Measurements from ENCODE around the gene RXRG. TPM values are rescaled to one million over a fixed set of nuclear protein-coding genes. Genes with fewer than 3 reads are reported as not detected.

RXRG gene
- total RNA-seq, 1 experiment from 2014 or later = not detected

GRCh38 chr1:165355139-165355976 is 89.6 kb downstream of the RXRG start:
- BruUV-seq (replicated peaks) = no TSS peak
- Histone ChIP-seq H3K27me3 (ENCODE audit: insufficient read depth, low read length) (peaks cover 14% of the 10 kb centered on the region), H3K4me1 (ENCODE audit: control insufficient read depth in 1 of 2, insufficient read depth in 2 of 2, low read length in 2 of 2) (no peaks in the 10 kb centered on the region), H3K9me3 (ENCODE audit: control insufficient read depth in 1 of 2, insufficient read depth in 1 of 2, low read depth in 1 of 2, low read length in 2 of 2) (no peaks in the 10 kb centered on the region), H3K36me3 (ENCODE audit: control insufficient read depth in 1 of 2, insufficient read depth in 2 of 2, low read length in 2 of 2) (no peaks in the 10 kb centered on the region), H3K9ac (ENCODE audit: low read length) (no peak overlapping the region), H4K20me1 (ENCODE audit: insufficient read depth) (no peaks in the 10 kb centered on the region), H3K4me3 (replicated peaks in 1 of 2; ENCODE audit: low read depth in 1 of 2, low read length in 2 of 2) (no peak overlapping the region), H3K4me2 (ENCODE audit: low read length) (no peak overlapping the region), H2AFZ (ENCODE audit: low read depth, low read length, poor library complexity, severe bottlenecking) (no peak overlapping the region), H3K27ac (ENCODE audit: low read depth, low read length) (no peak overlapping the region), H3K9me2 (ENCODE audit: insufficient read depth) (no peaks in the 10 kb centered on the region), H3K79me2 (ENCODE audit: insufficient read depth, low read length) (no peaks in the 10 kb centered on the region)
- CTCF ChIA-PET = interaction anchor here (1.6 kb wide), 1 partner anchor 13 kb away, joined by 6 read pairs; no protein-coding TSS in a partner anchor
- no peak for DNase-seq (ENCODE audit: low read depth, low spot score)
- POLR2A ChIA-PET = no interaction called here
- ATAC-seq = no peak
- RAD21 ChIA-PET (ENCODE audit: low non-redundant PET in 1 of 2, low total read pairs in 2 of 2, uncharacterized antibody in 2 of 2, unreplicated experiment in 2 of 2) = no interaction called here
- TF ChIP-seq ZFX (IDR thresholded peaks at IDR 0.05) (no peak), YY1 (IDR thresholded peaks at IDR 0.05; ENCODE audit: extremely low read depth, insufficient replicate concordance, low read depth, low read length) (no peak), SRF (IDR thresholded peaks at IDR 0.05; ENCODE audit: low read depth) (no peak)
- intact Hi-C loops (cut with micrococcal nuclease) = no loop called here

- H3K9ac ChIP-seq (ENCODE audit: low read length) = no peak overlapping the region
- no peaks in the 10 kb centered on the region for H3K4me1 ChIP-seq (ENCODE audit: control insufficient read depth in 1 of 2, insufficient read depth in 2 of 2, low read length in 2 of 2)
- no peak overlapping the region for H2AFZ ChIP-seq (ENCODE audit: low read depth, low read length, poor library complexity, severe bottlenecking)
- RAD21 ChIA-PET (ENCODE audit: low non-redundant PET in 1 of 2, low total read pairs in 2 of 2, uncharacterized antibody in 2 of 2, unreplicated experiment in 2 of 2) = no interaction called here
- no peak overlapping the region for H3K4me2 ChIP-seq (ENCODE audit: low read length)
- no peak for ATAC-seq
- POLR2A ChIA-PET = no interaction called here
- BruUV-seq (replicated peaks) = no TSS peak
- H3K9me3 ChIP-seq (ENCODE audit: control insufficient read depth in 1 of 2, insufficient read depth in 1 of 2, low read depth in 1 of 2, low read length in 2 of 2) = no peaks in the 10 kb centered on the region
- no peak overlapping the region for H3K27ac ChIP-seq (ENCODE audit: low read depth, low read length)
- intact Hi-C loops (cut with micrococcal nuclease) = no loop called here
- no peaks in the 10 kb centered on the region for H3K9me2 ChIP-seq (ENCODE audit: insufficient read depth)
- no peak for DNase-seq (ENCODE audit: low read depth, low spot score)
- H3K36me3 ChIP-seq (ENCODE audit: control insufficient read depth in 1 of 2, insufficient read depth in 2 of 2, low read length in 2 of 2) = no peaks in the 10 kb centered on the region
- no peaks in the 10 kb centered on the region for H3K79me2 ChIP-seq (ENCODE audit: insufficient read depth, low read length)
- H3K27me3 ChIP-seq (ENCODE audit: insufficient read depth, low read length) = peaks cover 20% of the 10 kb centered on the region
- CTCF ChIA-PET = interaction anchor here (1.6 kb wide), 1 partner anchor 14 kb away, joined by 6 read pairs; no protein-coding TSS in a partner anchor
- H3K4me3 ChIP-seq (replicated peaks in 1 of 2; ENCODE audit: low read depth in 1 of 2, low read length in 2 of 2) = no peak overlapping the region
- H4K20me1 ChIP-seq (ENCODE audit: insufficient read depth) = no peaks in the 10 kb centered on the region
- TF ChIP-seq YY1 (IDR thresholded peaks at IDR 0.05; ENCODE audit: extremely low read depth, insufficient replicate concordance, low read depth, low read length) (no peak), POLR2AphosphoS5 (IDR thresholded peaks at IDR 0.05; ENCODE audit: low read depth, low read length) (no peak), JUND (IDR thresholded peaks at IDR 0.05) (no peak), SRF (IDR thresholded peaks at IDR 0.05; ENCODE audit: low read depth) (no peak), ZNF274 (IDR thresholded peaks at IDR 0.05; ENCODE audit: low read depth, low read length) (no peak), SIN3A (IDR thresholded peaks at IDR 0.05; ENCODE audit: low read depth) (no peak), ZBTB33 (IDR thresholded peaks at IDR 0.05; ENCODE audit: extremely low read depth, insufficient replicate concordance, low read length) (no peak), TCF7L2 (IDR thresholded peaks at IDR 0.05; ENCODE audit: borderline replicate concordance, extremely low read depth, insufficient read depth, insufficient read length) (no peak), FOSL1 (IDR thresholded peaks at IDR 0.05; ENCODE audit: low read depth) (no peak), EGR1 (IDR thresholded peaks at IDR 0.05; ENCODE audit: low read depth) (no peak), CBX3 (IDR thresholded peaks at IDR 0.05; ENCODE audit: low read depth) (no peak), CEBPB (IDR thresholded peaks at IDR 0.05; ENCODE audit: low read depth) (no peak)
- TF ChIP-seq, protein P1, sequence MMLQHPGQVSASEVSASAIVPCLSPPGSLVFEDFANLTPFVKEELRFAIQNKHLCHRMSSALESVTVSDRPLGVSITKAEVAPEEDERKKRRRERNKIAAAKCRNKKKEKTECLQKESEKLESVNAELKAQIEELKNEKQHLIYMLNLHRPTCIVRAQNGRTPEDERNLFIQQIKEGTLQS (IDR thresholded peaks at IDR 0.05) = no peak
These were observed 90.2 kb downstream of the RXRG start for GRCh38 chr1:165354739-165355138.

Measured in HCT116 (cell line).